BLaER1 treated with 17β-estradiol and CSF1 and Interleukin-3, amounts not matched to agents 10 nM and 100 nM (cell line): ENCODE data around the gene SPA17.

Experiments
- H3K27ac ChIP-seq, 11 experiments: shearing (Covaris generic); formaldehyde crosslinking; 2 replicates each; pipeline ENCODE4 v1.8.1; 2022
- H3K27me3 ChIP-seq, 11 experiments: shearing (Covaris generic); formaldehyde crosslinking; 2 replicates each; pipeline ENCODE4 v1.8.1; 2022
- H3K36me3 ChIP-seq, 11 experiments: shearing (Covaris generic); formaldehyde crosslinking; 2 replicates each; pipeline ENCODE4 v1.8.1; 2022
- H3K4me1 ChIP-seq, 10 experiments: shearing (Covaris generic); formaldehyde crosslinking; 2 replicates each; pipeline ENCODE4 v1.8.1; 2022
- H3K4me2 ChIP-seq, 11 experiments: shearing (Covaris generic); formaldehyde crosslinking; 2 replicates each; pipeline ENCODE4 v1.8.1; 2022
- H3K4me3 ChIP-seq, 10 experiments: shearing (Covaris generic); formaldehyde crosslinking; 2 replicates each; pipeline ENCODE4 v1.8.1; 2022
- H3K9ac ChIP-seq, 11 experiments: shearing (Covaris generic); formaldehyde crosslinking; 2 replicates each; pipeline ENCODE4 v1.8.1; 2022
- H3K9me3 ChIP-seq, 11 experiments: shearing (Covaris generic); formaldehyde crosslinking; replicated peaks in 1 of 11; 2 replicates each; pipeline ENCODE4 v1.8.1; 2022
- H4K20me1 ChIP-seq, 11 experiments: shearing (Covaris generic); formaldehyde crosslinking; 2 replicates each; pipeline ENCODE4 v1.8.1; 2022
- Cebpa-rat ChIP-seq, 11 experiments: shearing (Covaris generic); IDR thresholded peaks; 2 replicates each; pipeline ENCODE4 v1.8.1; 2022

Gene SPA17

GRCh38 chr11:124640666-124641065 is 33.0 kb upstream of the SPA17 start:
- Histone ChIP-seq H4K20me1 (peaks cover 0 to 10% (median 0%) of the 10 kb centered on the region in 11 experiments; a peak in 2 of 22 replicates), H3K4me2 (no peak overlapping the region)
- TF ChIP-seq Cebpa-rat (IDR thresholded peaks at IDR 0.05), result no peak

GRCh38 chr11:124642628-124643027 is 31.1 kb upstream of the SPA17 start:
- TF ChIP-seq Cebpa-rat (IDR thresholded peaks at IDR 0.05), result no peak
- Histone ChIP-seq H3K9ac (no peak overlapping the region), H3K4me1 (peaks cover 0 to 17% (median 4%) of the 10 kb centered on the region in 10 experiments; a peak in 12 of 20 replicates), H3K4me2 (no peak overlapping the region), H3K9me3 (peaks cover 0 to 7% (median 5%) of the 10 kb centered on the region in 11 experiments; a peak in 9 of 22 replicates), H3K36me3 (peaks cover 18 to 43% (median 30%) of the 10 kb centered on the region in 11 experiments), H3K27me3 (no peaks in the 10 kb centered on the region), H3K4me3 (no peak overlapping the region), H4K20me1 (no peaks in the 10 kb centered on the region), H3K27ac (no peak overlapping the region)

More at GRCh38 chr11:124640666-124641065, 33.0 kb upstream of the SPA17 start:
- Histone ChIP-seq H3K9me3 (peaks cover 0 to 7% (median 5%) of the 10 kb centered on the region in 11 experiments; a peak in 9 of 22 replicates), H3K4me3 (no peak overlapping the region), H3K27ac (no peak overlapping the region), H3K9ac (no peak overlapping the region), H3K36me3 (peaks cover 37 to 57% (median 47%) of the 10 kb centered on the region in 11 experiments), H3K4me1 (peaks cover 0 to 13% (median 4%) of the 10 kb centered on the region in 10 experiments; a peak in 12 of 20 replicates), H3K27me3 (no peaks in the 10 kb centered on the region)

- Histone ChIP-seq H3K4me3 (no peak overlapping the region), H3K9me3 (peaks cover 0 to 7% (median 5%) of the 10 kb centered on the region in 11 experiments; a peak in 9 of 22 replicates), H3K9ac (no peak overlapping the region), H3K36me3 (peaks cover 13 to 42% (median 25%) of the 10 kb centered on the region in 11 experiments), H3K27me3 (no peaks in the 10 kb centered on the region), H3K4me1 (peaks cover 0 to 17% (median 4%) of the 10 kb centered on the region in 10 experiments; a peak in 12 of 20 replicates), H3K4me2 (no peak overlapping the region), H4K20me1 (no peaks in the 10 kb centered on the region), H3K27ac (no peak overlapping the region)
- no peak for TF ChIP-seq Cebpa-rat (IDR thresholded peaks at IDR 0.05)
These were observed 30.6 kb upstream of the SPA17 start for GRCh38 chr11:124643042-124643604.

GRCh38 chr11:124643605-124644425 is 29.9 kb upstream of the SPA17 start:
- H3K4me2 ChIP-seq, result peak overlapping the region in 2 of 11 experiments; percentile 34 to 63; a peak in 3 of 22 replicates

GRCh38 chr11:124644426-124645280 is 29.1 kb upstream of the SPA17 start:
- peaks cover 0 to 17% (median 4%) of the 10 kb centered on the region in 10 experiments; a peak in 12 of 20 replicates for H3K4me1 ChIP-seq
- H3K36me3 ChIP-seq, result peaks cover 0 to 31% (median 10%) of the 10 kb centered on the region in 11 experiments; a peak in 15 of 22 replicates
- TF ChIP-seq Cebpa-rat (IDR thresholded peaks at IDR 0.05), result no peak
- no peak overlapping the region for H3K27ac ChIP-seq
- no peaks in the 10 kb centered on the region for H4K20me1 ChIP-seq
- no peaks in the 10 kb centered on the region for H3K27me3 ChIP-seq
- peak overlapping the region in 7 of 11 experiments; percentile 27 to 71 (median 34); a peak in 12 of 22 replicates for H3K4me2 ChIP-seq
- no peak overlapping the region for H3K4me3 ChIP-seq
- no peak overlapping the region for H3K9ac ChIP-seq
- peaks cover 0 to 7% (median 5%) of the 10 kb centered on the region in 11 experiments; a peak in 9 of 22 replicates for H3K9me3 ChIP-seq

More at GRCh38 chr11:124643605-124644425, 29.9 kb upstream of the SPA17 start:
- Histone ChIP-seq H3K4me1 (peaks cover 0 to 17% (median 4%) of the 10 kb centered on the region in 10 experiments; a peak in 12 of 20 replicates), H3K9ac (no peak overlapping the region), H3K27me3 (no peaks in the 10 kb centered on the region), H4K20me1 (no peaks in the 10 kb centered on the region), H3K36me3 (peaks cover 6 to 35% (median 18%) of the 10 kb centered on the region in 11 experiments; a peak in 20 of 22 replicates), H3K4me3 (no peak overlapping the region), H3K9me3 (peaks cover 0 to 7% (median 5%) of the 10 kb centered on the region in 11 experiments; a peak in 9 of 22 replicates), H3K27ac (no peak overlapping the region)
- TF ChIP-seq Cebpa-rat (IDR thresholded peaks at IDR 0.05), result no peak

- no peaks in the 10 kb centered on the region for H3K27me3 ChIP-seq
- H3K4me2 ChIP-seq, result no peak overlapping the region
- no peak for TF ChIP-seq Cebpa-rat (IDR thresholded peaks at IDR 0.05)
- peaks cover 0 to 17% (median 4%) of the 10 kb centered on the region in 10 experiments; a peak in 12 of 20 replicates for H3K4me1 ChIP-seq
- no peaks in the 10 kb centered on the region for H3K9me3 ChIP-seq
- no peaks in the 10 kb centered on the region for H4K20me1 ChIP-seq
- no peak overlapping the region for H3K9ac ChIP-seq
- no peak overlapping the region for H3K4me3 ChIP-seq
- H3K27ac ChIP-seq, result no peak overlapping the region
- peaks cover 0 to 31% (median 0%) of the 10 kb centered on the region in 11 experiments; a peak in 4 of 22 replicates for H3K36me3 ChIP-seq
These were observed 27.6 kb upstream of the SPA17 start for GRCh38 chr11:124646148-124646547.

GRCh38 chr11:124648610-124649009 is 25.1 kb upstream of the SPA17 start:
- Histone ChIP-seq H3K4me3 (no peak overlapping the region), H3K4me1 (peaks cover 0 to 15% (median 4%) of the 10 kb centered on the region in 10 experiments; a peak in 12 of 20 replicates), H3K27ac (no peak overlapping the region), H3K4me2 (no peak overlapping the region), H4K20me1 (no peaks in the 10 kb centered on the region), H3K9ac (no peak overlapping the region), H3K9me3 (no peaks in the 10 kb centered on the region), H3K27me3 (no peaks in the 10 kb centered on the region), H3K36me3 (peaks cover 0 to 54% (median 0%) of the 10 kb centered on the region in 11 experiments; a peak in 3 of 22 replicates)
- TF ChIP-seq Cebpa-rat (IDR thresholded peaks at IDR 0.05), result no peak
